Epidermal melanocyte (primary cell): ENCODE results near the gene CETN1.
A peak's percentile ranks its signal among the peaks of the same experiment; 100 is the strongest.

Experiments used
- DNase-seq: peaks from one replicate; pipeline ENCODE4 v3.0.0; 2011; ENCODE audit warnings: low spot score; ENCODE audit not compliant: insufficient read length

Gene CETN1

GRCh38 chr18:580154-580553 lies at the start of gene CETN1:
Gene CETN1 (plus strand): TSS chr18:580380. CDS start chr18:580409, 29 bp downstream.
- no peak for DNase-seq

- no peak for DNase-seq
These were observed 48.2 kb upstream of the CETN1 start for GRCh38 chr18:532018-532417.

- DNase-seq = no peak
These were observed 47.5 kb upstream of the CETN1 start for GRCh38 chr18:532632-533031.

- DNase-seq = no peak
These were observed 46.1 kb upstream of the CETN1 start for GRCh38 chr18:533995-534601.

- no peak for DNase-seq
These were observed 36.6 kb upstream of the CETN1 start for GRCh38 chr18:543447-544078.

GRCh38 chr18:549967-550366 lies 30.2 kb upstream of the CETN1 start:
- no peak for DNase-seq

GRCh38 chr18:551404-552061 lies 28.6 kb upstream of the CETN1 start:
- no peak for DNase-seq

GRCh38 chr18:555705-556457 lies 24.3 kb upstream of the CETN1 start:
- no peak for DNase-seq

- DNase-seq = no peak
These were observed 15.2 kb upstream of the CETN1 start for GRCh38 chr18:564708-565561.

- DNase-seq = no peak
These were observed 14.6 kb upstream of the CETN1 start for GRCh38 chr18:565562-566061.

GRCh38 chr18:567122-567521 lies 13.1 kb upstream of the CETN1 start:
- peak; percentile 25 for DNase-seq

GRCh38 chr18:568731-569130 lies 11.4 kb upstream of the CETN1 start:
- DNase-seq = no peak

- DNase-seq = no peak
These were observed 9.9 kb upstream of the CETN1 start for GRCh38 chr18:570256-570655.

- no peak for DNase-seq
These were observed 9.5 kb upstream of the CETN1 start for GRCh38 chr18:570697-571096.

GRCh38 chr18:572091-572830 lies 7.9 kb upstream of the CETN1 start:
- no peak for DNase-seq

- DNase-seq = no peak
These were observed 7.3 kb upstream of the CETN1 start for GRCh38 chr18:572831-573289.

- no peak for DNase-seq
These were observed 6.8 kb upstream of the CETN1 start for GRCh38 chr18:573385-573784.

- no peak for DNase-seq
These were observed 5.9 kb upstream of the CETN1 start for GRCh38 chr18:574149-574860.

GRCh38 chr18:574865-575645 lies 5.1 kb upstream of the CETN1 start:
- DNase-seq = no peak
